WTC11 (cell line): Measurements from ENCODE around the gene CINP. TPM values are rescaled to one million over a fixed set of nuclear protein-coding genes. Genes with fewer than 3 reads are reported as not detected.
"Not testable (repeated sequence)": the region's sequence is repeated elsewhere in the genome, so short reads cannot be mapped to it uniquely, and the experiment has no call there.

Experiments used
- ATAC-seq: fragments of 200-7000 bp; cut with Tn5 transposase; 2 replicates; pipeline ENCODE4 v1.10.0; 2021; ENCODE audit warnings: mild to moderate bottlenecking, moderate library complexity
- CTCF ChIA-PET: fragments of 300-600 bp; sonication (Branson Sonifier 250); formaldehyde crosslinking; loops from one replicate; lab custom pipeline; 2021; ENCODE audit warnings: antibody characterized with exemption; lab: Charles Lee
- POLR2A ChIA-PET: fragments of 350-600 bp; sonication (Branson Sonifier 250); formaldehyde crosslinking; loops from one replicate; lab custom pipeline; 2021; ENCODE audit warnings: antibody characterized with exemption; lab: Charles Lee
- DNase-seq: peaks from one replicate; pipeline ENCODE4 v3.0.0; 2021; ENCODE audit warnings: low spot score
- H3K27ac Mint-ChIP-seq: 2 replicates; pipeline ENCODE4 v1.8.0; 2021; ENCODE audit warnings: mixed read lengths
- H3K27me3 Mint-ChIP-seq: 2 replicates; pipeline ENCODE4 v1.8.0; 2021; ENCODE audit warnings: low read depth, mild to moderate bottlenecking, moderate library complexity, mixed read lengths
- H3K36me3 Mint-ChIP-seq: 2 replicates; pipeline ENCODE4 v1.8.0; 2021; ENCODE audit warnings: mixed read lengths
- H3K4me1 Mint-ChIP-seq: 2 replicates; pipeline ENCODE4 v1.8.0; 2022; ENCODE audit warnings: mixed read lengths
- H3K4me3 Mint-ChIP-seq: 2 replicates; pipeline ENCODE4 v1.8.0; 2021; ENCODE audit warnings: mild to moderate bottlenecking, moderate library complexity, mixed read lengths
- H3K9me3 Mint-ChIP-seq: 2 replicates; pipeline ENCODE4 v1.8.0; 2021; ENCODE audit warnings: mixed read lengths
- NFYB ChIP-seq: sonication (generic); formaldehyde crosslinking; conservative IDR thresholded peaks from 2 replicates; pipeline ENCODE4 v1.8.0; 2022; ENCODE audit warnings: low read depth, missing genetic modification reagents
- total RNA-seq: library from RNA; stranded (reverse); gene quantifications from 3 replicates; pipeline ENCODE4 v1.2.3, GENCODE V29; 2021
- TF ChIP-seq, protein P1 (sequence below): sonication (generic); formaldehyde crosslinking; conservative IDR thresholded peaks from 2 replicates; pipeline ENCODE4 v1.8.1; 2023; ENCODE audit warnings: mild to moderate bottlenecking, low read depth, missing genetic modification reagents, moderate library complexity

Gene CINP
- total RNA-seq, 1 experiment from 2014 or later, result 38.3 TPM

GRCh38 chr14:102303664-102304063, 59.0 kb downstream of the CINP start (continued):
- TF ChIP-seq, protein P1, sequence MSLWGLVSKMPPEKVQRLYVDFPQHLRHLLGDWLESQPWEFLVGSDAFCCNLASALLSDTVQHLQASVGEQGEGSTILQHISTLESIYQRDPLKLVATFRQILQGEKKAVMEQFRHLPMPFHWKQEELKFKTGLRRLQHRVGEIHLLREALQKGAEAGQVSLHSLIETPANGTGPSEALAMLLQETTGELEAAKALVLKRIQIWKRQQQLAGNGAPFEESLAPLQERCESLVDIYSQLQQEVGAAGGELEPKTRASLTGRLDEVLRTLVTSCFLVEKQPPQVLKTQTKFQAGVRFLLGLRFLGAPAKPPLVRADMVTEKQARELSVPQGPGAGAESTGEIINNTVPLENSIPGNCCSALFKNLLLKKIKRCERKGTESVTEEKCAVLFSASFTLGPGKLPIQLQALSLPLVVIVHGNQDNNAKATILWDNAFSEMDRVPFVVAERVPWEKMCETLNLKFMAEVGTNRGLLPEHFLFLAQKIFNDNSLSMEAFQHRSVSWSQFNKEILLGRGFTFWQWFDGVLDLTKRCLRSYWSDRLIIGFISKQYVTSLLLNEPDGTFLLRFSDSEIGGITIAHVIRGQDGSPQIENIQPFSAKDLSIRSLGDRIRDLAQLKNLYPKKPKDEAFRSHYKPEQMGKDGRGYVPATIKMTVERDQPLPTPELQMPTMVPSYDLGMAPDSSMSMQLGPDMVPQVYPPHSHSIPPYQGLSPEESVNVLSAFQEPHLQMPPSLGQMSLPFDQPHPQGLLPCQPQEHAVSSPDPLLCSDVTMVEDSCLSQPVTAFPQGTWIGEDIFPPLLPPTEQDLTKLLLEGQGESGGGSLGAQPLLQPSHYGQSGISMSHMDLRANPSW (CRISPR knock-in tag), result no peak

GRCh38 chr14:102298303-102299070, 64.2 kb downstream of the CINP start:
- peak overlapping the region; percentile 68; the same call in 1 of the 2 replicates for H3K27ac Mint-ChIP-seq
- H3K4me1 Mint-ChIP-seq, CTCF ChIA-PET, POLR2A ChIA-PET, ATAC-seq, DNase-seq, H3K27me3 Mint-ChIP-seq, H3K9me3 Mint-ChIP-seq, H3K36me3 Mint-ChIP-seq, H3K4me3 Mint-ChIP-seq: not testable (repeated sequence)
- TF ChIP-seq NFYB, result 0 out of 2 replicates have a peak, but pooled peaks have one; percentile 29

Other genes starting within 250 kb of the CINP start
- 25.6 to 27.5 TPM (median 25.9 TPM) in 3 replicates for gene WDR20, start 223.0 kb downstream of the CINP start, total RNA-seq
- gene MOK, start 57.7 kb downstream of the CINP start, total RNA-seq, result 2.0 to 2.7 TPM (median 2.6 TPM) in 3 replicates
- gene ZNF839, start 43.1 kb downstream of the CINP start, total RNA-seq, result 15.1 to 16.6 TPM (median 15.2 TPM) in 3 replicates
- 19.8 to 25.0 TPM (median 21.3 TPM) in 3 replicates for gene TECPR2, start 51 bp upstream of the CINP start, total RNA-seq
- gene ANKRD9, start 146.9 kb upstream of the CINP start, total RNA-seq, result 55.6 to 63.8 TPM (median 56.6 TPM) in 3 replicates
- gene RCOR1, start 229.8 kb upstream of the CINP start, total RNA-seq, result 25.1 to 25.4 TPM (median 25.4 TPM) in 3 replicates